GM18520 (cell line): ENCODE measurements around the gene HOXB1.
"Not testable (repeated sequence)": the region's sequence is repeated elsewhere in the genome, so short reads cannot be mapped to it uniquely, and the experiment has no call there.

Experiments
- ATAC-seq: cut with Tn5 transposase; IDR thresholded peaks from one replicate; pipeline ENCODE4 v1.9.1; 2021; ENCODE audit not compliant: unreplicated experiment

Gene HOXB1

DNA sequence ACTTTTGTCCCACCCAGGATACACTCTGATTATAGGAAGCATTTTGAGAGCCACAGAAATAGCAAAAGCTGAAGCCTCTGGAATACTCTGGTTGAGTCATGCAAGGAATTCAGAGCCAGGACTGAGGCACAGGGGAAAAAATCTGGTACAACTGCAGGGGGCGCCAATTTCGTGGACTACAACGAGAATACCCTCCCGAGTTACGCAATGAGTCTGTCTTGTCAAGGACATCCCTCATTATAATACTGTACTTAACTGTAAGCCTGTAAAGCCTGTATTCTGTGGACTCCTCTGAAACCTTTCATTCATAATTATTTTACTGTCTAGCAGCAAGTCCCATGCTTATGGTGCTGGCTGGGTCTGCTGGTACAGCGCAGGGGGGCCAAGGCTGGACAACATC, 7.8 kb downstream of the HOXB1 start:
- no peak for ATAC-seq

DNA sequence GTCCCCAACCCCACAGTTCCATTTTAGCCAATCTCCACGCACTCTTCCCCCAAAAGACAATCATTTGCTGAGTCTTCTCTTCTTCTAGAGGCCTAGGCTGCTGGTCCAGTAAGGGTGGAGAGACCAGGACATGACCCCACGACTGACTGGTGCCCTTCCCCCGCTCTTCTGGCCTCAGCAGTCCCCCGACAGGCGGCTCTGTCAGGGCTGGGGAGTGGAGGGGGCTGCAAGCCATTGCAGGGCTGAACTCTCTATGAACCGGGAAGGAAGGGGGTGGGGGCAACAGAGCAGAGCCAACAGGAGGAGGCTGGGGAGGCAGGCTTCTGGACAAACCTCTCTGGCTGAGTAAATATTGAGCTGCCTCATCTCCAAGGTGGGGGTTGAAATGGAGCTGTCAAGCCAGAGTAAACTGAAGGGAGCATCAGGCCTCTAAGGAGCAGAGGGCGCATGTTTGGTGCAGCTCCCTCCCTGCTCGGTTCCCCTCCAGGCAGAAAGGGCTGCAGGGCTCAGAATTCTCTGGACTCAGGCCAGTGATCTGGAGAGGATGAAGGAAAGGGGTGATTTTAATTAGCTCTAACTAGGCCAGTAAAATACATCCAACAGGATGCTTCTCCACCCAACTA, 8.7 kb downstream of the HOXB1 start:
- no peak for ATAC-seq

DNA sequence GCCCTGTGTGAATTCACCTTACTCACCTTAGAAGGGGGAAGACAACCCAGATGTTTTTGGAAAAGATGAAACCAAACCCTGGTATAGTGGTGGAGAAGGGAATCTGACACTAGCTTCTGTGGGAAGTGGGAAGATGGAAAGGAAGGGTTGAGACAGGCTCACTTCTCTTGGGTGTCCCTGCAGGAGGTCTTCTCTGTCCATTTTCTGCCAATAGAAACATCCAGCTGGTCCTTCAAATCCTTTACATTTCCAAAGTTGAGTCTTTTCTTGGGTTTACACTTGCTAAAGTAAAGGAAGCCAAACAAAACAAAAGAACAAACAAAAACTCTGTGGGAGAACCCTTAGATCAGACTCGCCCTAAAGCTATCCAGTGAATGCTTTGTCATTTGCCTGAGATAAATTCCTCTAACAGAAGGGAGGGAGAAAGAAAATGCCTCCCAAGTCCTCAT, 10.2 kb downstream of the HOXB1 start:
- ATAC-seq = no peak

GRCh38 chr17:48519427-48519826, 11.4 kb downstream of the HOXB1 start:
- ATAC-seq = no peak

GRCh38 chr17:48517478-48517877, 13.3 kb downstream of the HOXB1 start:
- ATAC-seq = no peak

- no peak for ATAC-seq
Measured at GRCh38 chr17:48515925-48516900, 14.6 kb downstream of the HOXB1 start.

- ATAC-seq = no peak
Measured at GRCh38 chr17:48514477-48514876, 16.3 kb downstream of the HOXB1 start.

- ATAC-seq = no peak
Measured at GRCh38 chr17:48513666-48514455, 16.9 kb downstream of the HOXB1 start.

GRCh38 chr17:48513097-48513496, 17.7 kb downstream of the HOXB1 start:
- ATAC-seq = no peak

- ATAC-seq = no peak
Measured at GRCh38 chr17:48510761-48511604, 19.8 kb downstream of the HOXB1 start.

DNA sequence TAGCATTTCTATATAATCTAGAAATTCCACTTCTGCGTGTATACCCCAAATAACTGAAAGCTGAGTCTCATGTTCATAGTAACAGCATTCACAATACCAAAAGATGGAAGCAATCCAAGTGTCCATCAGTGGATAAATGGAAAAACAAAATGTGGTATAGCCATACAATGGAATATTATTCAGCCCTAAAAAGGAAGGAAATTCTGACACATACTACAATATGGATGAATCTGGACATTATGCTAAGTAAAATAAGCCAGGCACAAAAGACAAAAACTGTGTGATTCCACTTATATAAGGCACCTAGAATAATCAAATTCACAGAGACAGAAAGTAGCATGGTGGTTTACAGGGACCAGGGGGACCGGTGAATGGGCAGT, 20.4 kb downstream of the HOXB1 start:
- no peak for ATAC-seq

GRCh38 chr17:48509708-48510107, 21.1 kb downstream of the HOXB1 start:
- not testable (repeated sequence) for ATAC-seq

GRCh38 chr17:48506246-48506645, 24.6 kb downstream of the HOXB1 start:
- no peak for ATAC-seq

DNA sequence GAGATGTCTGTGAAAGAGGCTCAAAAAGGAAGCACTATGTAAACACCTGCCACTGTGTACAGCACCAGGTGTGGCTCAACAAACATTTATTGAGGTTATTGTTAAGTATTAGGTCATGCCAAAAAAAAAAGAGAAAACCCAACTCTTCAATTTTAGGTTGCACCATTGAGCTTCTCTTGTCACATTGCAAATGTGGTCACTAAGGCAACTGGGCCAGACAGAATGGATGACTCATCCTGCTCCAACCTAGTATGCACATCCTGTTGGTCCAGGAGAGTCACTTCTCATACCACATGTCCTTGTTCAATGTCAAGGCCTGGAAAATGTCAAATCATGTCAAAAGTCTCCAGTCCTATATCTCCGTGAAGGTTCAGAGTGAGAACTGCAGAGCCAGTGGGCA, 25.0 kb downstream of the HOXB1 start:
- ATAC-seq = peak; percentile 87

GRCh38 chr17:48504953-48505352, 25.9 kb downstream of the HOXB1 start:
- no peak for ATAC-seq

GRCh38 chr17:48503747-48504146, 27.1 kb downstream of the HOXB1 start:
- no peak for ATAC-seq

DNA sequence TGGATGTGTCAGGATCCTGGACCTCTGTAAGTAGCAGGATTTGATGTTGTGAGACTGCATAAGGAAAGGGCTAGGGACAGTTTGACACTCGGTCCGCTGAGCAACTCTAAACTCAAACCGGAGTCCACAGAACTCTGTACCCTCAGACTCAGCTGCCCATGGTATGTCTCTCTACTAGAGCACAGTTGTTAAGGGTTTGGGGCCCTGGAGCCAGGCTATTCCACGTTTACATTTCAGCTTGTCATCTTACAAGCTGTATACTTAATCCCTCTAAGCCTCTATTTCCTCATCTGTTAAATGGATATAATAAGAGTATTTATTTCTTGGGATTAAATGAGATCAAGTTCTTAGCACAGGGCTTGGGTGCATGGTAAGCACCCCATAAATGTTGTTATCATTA, 27.9 kb downstream of the HOXB1 start:
- ATAC-seq = no peak

DNA sequence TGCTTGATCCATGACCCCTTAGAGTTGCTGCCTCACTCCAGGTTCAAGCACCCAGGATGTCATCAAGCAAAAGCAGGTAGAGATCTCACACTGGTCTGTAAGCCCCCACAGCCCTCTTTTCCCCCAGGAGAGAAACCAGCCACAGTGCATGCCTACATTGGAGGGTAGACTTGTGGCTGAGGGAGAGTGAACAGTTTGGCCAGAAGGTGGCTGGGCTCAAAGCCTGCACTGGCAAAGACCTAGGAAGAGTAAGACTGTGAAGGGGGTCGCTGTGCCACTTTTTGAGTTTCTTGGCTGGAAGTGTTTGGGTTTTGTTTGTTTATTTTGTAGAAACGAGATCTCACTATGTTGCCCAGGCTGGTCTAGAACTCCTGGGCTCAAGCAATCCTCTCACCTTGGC, 28.5 kb downstream of the HOXB1 start:
- ATAC-seq = no peak

DNA sequence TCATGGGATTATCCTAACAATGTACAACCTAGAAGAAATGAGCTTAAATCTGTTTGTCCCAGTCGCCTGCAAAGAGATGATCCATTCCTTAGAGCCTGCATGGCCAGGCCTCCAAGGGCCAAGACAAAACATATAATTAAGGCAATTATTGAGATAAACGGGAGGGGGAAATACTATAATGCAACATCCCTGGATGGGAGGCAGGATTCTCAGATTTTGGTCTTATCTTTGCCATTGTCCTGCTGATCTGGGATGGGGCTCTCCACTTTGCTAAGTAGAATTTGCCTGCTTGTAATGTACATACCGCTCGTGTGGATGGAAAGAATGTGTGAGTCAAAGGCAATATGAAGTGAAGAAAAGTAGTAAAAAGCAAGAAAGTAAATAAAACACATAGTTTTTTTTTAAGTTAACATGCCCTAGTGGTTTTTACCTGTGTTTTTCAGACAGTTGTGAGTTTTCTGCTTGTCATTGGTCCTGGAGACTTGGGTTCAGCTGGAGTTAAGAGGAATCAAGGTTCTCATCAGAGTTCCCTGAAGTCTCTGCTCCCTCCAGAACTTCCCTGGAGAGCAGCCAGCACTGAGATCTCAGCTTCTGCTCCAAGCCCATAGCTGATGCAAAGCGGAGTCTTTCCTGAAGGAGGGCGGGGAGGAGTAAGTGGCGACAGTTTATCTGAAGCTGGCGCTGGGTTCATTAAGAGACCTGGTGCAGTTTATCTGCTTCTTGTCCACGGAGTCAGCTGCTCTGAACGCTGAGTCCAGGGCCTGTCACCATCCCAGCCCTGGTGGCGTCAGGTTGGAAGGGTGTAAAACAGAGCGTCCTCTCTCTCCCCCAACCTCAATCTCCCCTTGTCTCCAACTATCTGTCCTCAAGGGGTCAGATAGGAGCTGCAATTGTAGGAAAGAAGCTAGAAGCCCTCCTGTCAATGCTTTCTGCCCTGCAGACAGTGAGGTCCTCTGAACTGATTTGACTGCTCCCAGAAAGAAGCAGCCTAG, 30.1 kb downstream of the HOXB1 start:
- ATAC-seq = no peak
